Lung (tissue), 12 donors: ENCODE measurements around the gene PLEKHG3. TPM values are rescaled to one million over a fixed set of nuclear protein-coding genes. Genes with fewer than 3 reads are reported as not detected.

ENCODE experiments used
- ATAC-seq: fragments of 200-7000 bp; cut with Tn5 transposase; one replicate; pipeline ENCODE4 v1.9.1; 2020; ENCODE audit warnings: moderate number of reproducible peaks; ENCODE audit not compliant: insufficient read depth, low FRiP score
- DNase-seq, 3 donors: peaks; one replicate each; pipeline ENCODE4 v3.0.0-alpha.2; 2013 to 2017
- H3K27ac ChIP-seq, 2 donors: one replicate each; pipeline ENCODE4 v1.5.1; 2013; ENCODE audit warnings: mild to moderate bottlenecking in 2 of 2, moderate library complexity in 2 of 2, control low read depth in 1 of 2, inconsistent platforms in 1 of 2, low read depth in 1 of 2, low read length in 1 of 2
- H3K27me3 ChIP-seq, 3 donors: one replicate each; pipeline ENCODE4 v1.5.1; 2013; ENCODE audit warnings: low read length in 2 of 3; ENCODE audit not compliant: control insufficient read depth in 3 of 3, insufficient read depth in 3 of 3
- H3K36me3 ChIP-seq, 4 donors: one replicate each; pipeline ENCODE4 v1.5.1; 2013; ENCODE audit warnings: low read length in 4 of 4, mild to moderate bottlenecking in 1 of 4, moderate library complexity in 1 of 4; ENCODE audit not compliant: control insufficient read depth in 4 of 4, insufficient read depth in 4 of 4
- H3K4me1 ChIP-seq, 5 donors: one replicate each; pipeline ENCODE4 v1.5.1; 2013; ENCODE audit warnings: low read length in 5 of 5, mild to moderate bottlenecking in 2 of 5, moderate library complexity in 1 of 5; ENCODE audit not compliant: control insufficient read depth in 5 of 5, insufficient read depth in 5 of 5
- H3K4me3 ChIP-seq: one replicate; pipeline ENCODE4 v1.5.1; 2013; ENCODE audit warnings: mild to moderate bottlenecking, control low read depth, moderate library complexity
- H3K9ac ChIP-seq, 2 donors: one replicate each; pipeline ENCODE4 v1.5.1; 2013; ENCODE audit warnings: low read length in 2 of 2, control low read depth in 1 of 2; ENCODE audit not compliant: insufficient read depth in 1 of 2
- H3K9me3 ChIP-seq, 4 donors: one replicate each; pipeline ENCODE4 v1.5.1; 2013; ENCODE audit warnings: low read length in 3 of 4, mild to moderate bottlenecking in 1 of 4, moderate library complexity in 1 of 4; ENCODE audit not compliant: control insufficient read depth in 4 of 4, insufficient read depth in 3 of 4
- WGBS, 2 donors: extraction: QIAGEN DNeasy Blood & Tissue Kit; methylation state at CpG; one replicate each; pipeline ENCODE4 v1.1.7; 2013; 5-methylcytosine and 5-hydroxymethylcytosine counted together
- polyA plus RNA-seq, 2 donors: library from polyadenylated mRNA; stranded (reverse); fragments of 200-250 nt; gene quantifications; one replicate each; pipeline ENCODE4 v1.2.1, GENCODE V29; 2013
- total RNA-seq, 2 donors: library from RNA; depleted of rRNA in 1 of 2; stranded (reverse); fragments of >200 nt in 1 of 2; gene quantifications; one replicate each; pipeline ENCODE4 v1.2.1, GENCODE V29; 2014 to 2021
- TF ChIP-seq, protein P1 (sequence below): IDR thresholded peaks from 2 replicates; pipeline ENCODE4 v1.5.1; 2012; ENCODE audit warnings: mild to moderate bottlenecking; ENCODE audit errors: control extremely low read depth, extremely low read depth
- donor health status: control.
- donor health status: control.
- donor health status: Bipolar disorder and iron deficiency.
- donor health status: healthy.
- donor health status: DM: yes; HTN: yes; CAD: no.

Gene PLEKHG3
- total and polyA plus RNA-seq, 4 donors = 11.0 to 43.5 (median 21.5) TPM

DNA sequence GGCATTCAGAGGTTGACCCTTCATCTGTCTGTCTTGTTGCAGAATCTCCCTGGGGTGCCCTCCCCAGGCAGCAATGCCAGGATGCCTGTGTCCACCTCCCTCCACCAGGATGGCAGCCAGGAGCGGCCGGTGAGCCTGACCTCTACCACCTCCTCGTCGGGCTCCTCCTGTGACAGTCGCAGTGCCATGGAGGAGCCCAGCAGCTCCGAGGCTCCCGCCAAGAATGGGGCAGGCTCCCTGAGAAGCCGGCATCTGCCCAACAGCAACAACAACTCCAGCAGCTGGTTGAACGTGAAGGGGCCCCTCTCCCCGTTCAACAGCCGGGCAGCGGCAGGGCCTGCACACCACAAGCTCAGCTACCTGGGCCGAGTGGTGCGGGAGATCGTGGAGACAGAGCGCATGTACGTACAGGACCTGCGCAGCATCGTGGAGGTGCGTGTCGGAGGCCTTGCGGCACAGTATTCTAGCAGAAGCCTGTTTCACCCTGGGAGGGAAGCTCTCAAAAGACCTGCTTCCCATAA is 23.4 kb downstream of the PLEKHG3 start:
- H3K27me3 ChIP-seq = no peaks in the 10 kb centered on the region
- DNase-seq = no peak
- 94 to 96% methylated on average over 22 of the region's 22 CpGs for WGBS, 2 donors
- no peak overlapping the region for H3K4me3 ChIP-seq
- no peak overlapping the region for H3K27ac ChIP-seq
- peaks cover 2 to 29% (median 13%) of the 10 kb centered on the region in 4 donors for H3K36me3 ChIP-seq
- no peak for ATAC-seq
- no peak overlapping the region for H3K9ac ChIP-seq
- H3K4me1 ChIP-seq = peaks cover 0 to 16% (median 4%) of the 10 kb centered on the region in 5 donors
- TF ChIP-seq, protein P1, sequence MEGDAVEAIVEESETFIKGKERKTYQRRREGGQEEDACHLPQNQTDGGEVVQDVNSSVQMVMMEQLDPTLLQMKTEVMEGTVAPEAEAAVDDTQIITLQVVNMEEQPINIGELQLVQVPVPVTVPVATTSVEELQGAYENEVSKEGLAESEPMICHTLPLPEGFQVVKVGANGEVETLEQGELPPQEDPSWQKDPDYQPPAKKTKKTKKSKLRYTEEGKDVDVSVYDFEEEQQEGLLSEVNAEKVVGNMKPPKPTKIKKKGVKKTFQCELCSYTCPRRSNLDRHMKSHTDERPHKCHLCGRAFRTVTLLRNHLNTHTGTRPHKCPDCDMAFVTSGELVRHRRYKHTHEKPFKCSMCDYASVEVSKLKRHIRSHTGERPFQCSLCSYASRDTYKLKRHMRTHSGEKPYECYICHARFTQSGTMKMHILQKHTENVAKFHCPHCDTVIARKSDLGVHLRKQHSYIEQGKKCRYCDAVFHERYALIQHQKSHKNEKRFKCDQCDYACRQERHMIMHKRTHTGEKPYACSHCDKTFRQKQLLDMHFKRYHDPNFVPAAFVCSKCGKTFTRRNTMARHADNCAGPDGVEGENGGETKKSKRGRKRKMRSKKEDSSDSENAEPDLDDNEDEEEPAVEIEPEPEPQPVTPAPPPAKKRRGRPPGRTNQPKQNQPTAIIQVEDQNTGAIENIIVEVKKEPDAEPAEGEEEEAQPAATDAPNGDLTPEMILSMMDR = no peak
- peaks cover 0 to 3% (median 0%) of the 10 kb centered on the region in 4 donors for H3K9me3 ChIP-seq

DNA sequence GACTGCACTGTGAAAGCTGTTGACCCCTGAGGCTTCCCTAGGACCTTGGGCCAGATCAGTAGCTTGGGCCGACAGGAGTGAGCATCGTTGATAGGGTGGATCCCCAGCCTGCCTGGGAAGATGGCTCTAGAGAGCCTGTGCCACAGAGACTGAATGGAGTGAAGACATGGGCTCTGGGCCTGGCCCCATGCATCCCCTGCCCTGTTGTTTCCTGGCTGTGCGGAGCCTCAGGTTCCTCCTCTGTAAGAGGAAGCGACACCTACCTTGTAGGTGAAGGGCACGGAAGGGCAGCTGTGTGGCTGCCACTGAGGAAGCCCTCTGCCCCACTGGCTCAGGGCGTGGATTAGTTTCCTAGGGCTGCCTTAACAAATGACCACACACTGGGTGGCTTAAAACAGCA is 23.9 kb downstream of the PLEKHG3 start:
- DNase-seq (no peak), ATAC-seq (no peak)
- H3K9ac ChIP-seq = no peak overlapping the region
- H3K4me3 ChIP-seq = no peak overlapping the region
- H3K36me3 ChIP-seq = peaks cover 2 to 32% (median 14%) of the 10 kb centered on the region in 4 donors
- TF ChIP-seq, protein P1 = no peak
- H3K9me3 ChIP-seq = peaks cover 0 to 3% (median 0%) of the 10 kb centered on the region in 4 donors
- no peaks in the 10 kb centered on the region for H3K27me3 ChIP-seq
- peaks cover 0 to 16% (median 4%) of the 10 kb centered on the region in 5 donors for H3K4me1 ChIP-seq
- no peak overlapping the region for H3K27ac ChIP-seq
- 83 to 84% methylated on average over 6 of the region's 6 CpGs for WGBS, 2 donors

DNA sequence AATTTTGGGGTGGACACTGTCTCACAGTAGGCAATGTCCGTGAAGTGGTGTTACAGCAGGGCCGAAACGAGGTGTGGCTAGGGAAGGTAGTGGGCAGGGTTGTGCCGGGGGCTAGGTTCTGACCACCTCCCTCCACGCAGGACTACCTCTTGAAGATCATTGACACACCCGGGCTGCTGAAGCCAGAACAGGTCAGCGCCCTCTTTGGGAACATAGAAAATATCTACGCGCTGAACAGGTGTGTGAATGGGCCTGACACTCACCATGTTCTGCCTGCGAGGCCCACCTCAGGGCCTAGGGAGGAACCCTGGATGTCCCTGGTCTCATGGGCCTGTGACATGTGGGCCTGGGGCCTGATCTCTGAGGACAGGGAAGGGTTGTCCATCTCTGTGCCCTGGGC is 24.6 kb downstream of the PLEKHG3 start:
- DNase-seq (no peak), ATAC-seq (no peak)
- peaks cover 0 to 12% (median 4%) of the 10 kb centered on the region in 5 donors for H3K4me1 ChIP-seq
- WGBS, 2 donors = 95 to 97% methylated on average over 10 of the region's 10 CpGs
- H3K9me3 ChIP-seq = peaks cover 0 to 3% (median 0%) of the 10 kb centered on the region in 4 donors
- TF ChIP-seq, protein P1 = no peak
- H3K27ac ChIP-seq = no peak overlapping the region
- no peaks in the 10 kb centered on the region for H3K27me3 ChIP-seq
- no peak overlapping the region for H3K4me3 ChIP-seq
- no peak overlapping the region for H3K9ac ChIP-seq
- H3K36me3 ChIP-seq = peaks cover 2 to 32% (median 16%) of the 10 kb centered on the region in 4 donors
